DMS153 (cell line): ENCODE data around the gene LRRN2.
A peak's percentile ranks its signal among the peaks of the same experiment; 100 is the strongest.
"Not testable (repeated sequence)": the region's sequence is repeated elsewhere in the genome, so short reads cannot be mapped to it uniquely, and the experiment has no call there.

ENCODE experiments used
- DNase-seq: peaks from one replicate; lab custom pipeline; 2025; lab: John Stamatoyannopoulos, UW

LRRN2 gene

GRCh38 chr1:204629459-204629858 is 56.1 kb downstream of the LRRN2 start:
- DNase-seq = not testable (repeated sequence)

GRCh38 chr1:204628868-204629267 is 56.7 kb downstream of the LRRN2 start:
- DNase-seq = no peak

- no peak for DNase-seq
Measured at GRCh38 chr1:204627436-204627835, 58.1 kb downstream of the LRRN2 start.

- DNase-seq = no peak
Measured at GRCh38 chr1:204626381-204626780, 59.2 kb downstream of the LRRN2 start.

- DNase-seq = no peak
Measured at GRCh38 chr1:204624631-204625216, 60.8 kb downstream of the LRRN2 start.

GRCh38 chr1:204623894-204624361 is 61.6 kb downstream of the LRRN2 start:
- peak; percentile 37 for DNase-seq

- no peak for DNase-seq
Measured at GRCh38 chr1:204623365-204623893, 62.1 kb downstream of the LRRN2 start.

GRCh38 chr1:204621996-204622395 is 63.5 kb downstream of the LRRN2 start:
- DNase-seq = no peak

- DNase-seq = no peak
Measured at GRCh38 chr1:204621396-204621795, 64.1 kb downstream of the LRRN2 start.

- peak; percentile 22 for DNase-seq
Measured at GRCh38 chr1:204619721-204620120, 65.8 kb downstream of the LRRN2 start.

GRCh38 chr1:204618148-204618760 is 67.3 kb downstream of the LRRN2 start:
- no peak for DNase-seq

GRCh38 chr1:204617256-204618147 is 68.0 kb downstream of the LRRN2 start:
- DNase-seq = no peak

GRCh38 chr1:204616641-204617040 is 68.9 kb downstream of the LRRN2 start:
- no peak for DNase-seq

GRCh38 chr1:204615881-204616280 is 69.7 kb downstream of the LRRN2 start:
- no peak for DNase-seq

- no peak for DNase-seq
Measured at GRCh38 chr1:204613636-204614035, 71.9 kb downstream of the LRRN2 start.

GRCh38 chr1:204612326-204612725 is 73.2 kb downstream of the LRRN2 start:
- no peak for DNase-seq

GRCh38 chr1:204611036-204611435 is 74.5 kb downstream of the LRRN2 start:
- DNase-seq = no peak

- no peak for DNase-seq
Measured at GRCh38 chr1:204607910-204608309, 77.6 kb downstream of the LRRN2 start.

- DNase-seq = no peak
Measured at GRCh38 chr1:204605791-204606190, 79.7 kb downstream of the LRRN2 start.

- DNase-seq = no peak
Measured at GRCh38 chr1:204602871-204603542, 82.5 kb downstream of the LRRN2 start.

GRCh38 chr1:204602111-204602579 is 83.4 kb downstream of the LRRN2 start:
- no peak for DNase-seq

GRCh38 chr1:204600968-204601367 is 84.6 kb downstream of the LRRN2 start:
- DNase-seq = no peak
